Neural crest cell (in vitro differentiated cells): ENCODE data around the gene NTPCR. TPM values are rescaled to one million over a fixed set of nuclear protein-coding genes. Genes with fewer than 3 reads are reported as not detected.

Experiments
- DNase-seq: peaks from one replicate; pipeline ENCODE4 v3.0.0; 2021; ENCODE audit warnings: low read depth, mixed read lengths, low spot score
- H3K27ac Mint-ChIP-seq: one replicate; pipeline ENCODE4 v1.8.0; 2021; ENCODE audit warnings: mild to moderate bottlenecking, mixed read lengths; ENCODE audit not compliant: unreplicated experiment
- H3K27me3 Mint-ChIP-seq: 2 replicates; pipeline ENCODE4 v1.8.0; 2021; ENCODE audit warnings: low read depth, mild to moderate bottlenecking, mixed read lengths
- H3K36me3 Mint-ChIP-seq: 2 replicates; pipeline ENCODE4 v1.8.0; 2021; ENCODE audit warnings: low read depth, mild to moderate bottlenecking, mixed read lengths
- H3K4me1 Mint-ChIP-seq: 2 replicates; pipeline ENCODE4 v1.8.0; 2021; ENCODE audit warnings: mixed read lengths
- H3K4me3 Mint-ChIP-seq: one replicate; pipeline ENCODE4 v1.8.0; 2021; ENCODE audit warnings: mild to moderate bottlenecking, mixed read lengths
- H3K9me3 Mint-ChIP-seq: 2 replicates; pipeline ENCODE4 v1.8.0; 2021; ENCODE audit warnings: mixed read lengths
- CTCF ChIP-seq: fragments of 200-600 bp; sonication (generic); conservative IDR thresholded peaks from 2 replicates; pipeline ENCODE4 v1.5.0; 2021; ENCODE audit warnings: antibody characterized with exemption, mild to moderate bottlenecking
- total RNA-seq: library from RNA; stranded (reverse); gene quantifications from 2 replicates; pipeline ENCODE4 v1.2.1, GENCODE V29; 2021

The NTPCR gene
- total RNA-seq, 1 donor from 2014 or later: 55.5 TPM

GRCh38 chr1:232984577-232985425, 34.4 kb downstream of the NTPCR start:
- TF ChIP-seq CTCF: no peak
- peak overlapping the region; percentile 45 for H3K4me3 Mint-ChIP-seq
- H3K9me3 Mint-ChIP-seq: peaks cover 3% of the 10 kb centered on the region
- peak overlapping the region; percentile 98 for H3K27ac Mint-ChIP-seq
- DNase-seq: peak; percentile 36
- peaks cover 11% of the 10 kb centered on the region for H3K36me3 Mint-ChIP-seq
- no peaks in the 10 kb centered on the region for H3K27me3 Mint-ChIP-seq
- peaks cover 26% of the 10 kb centered on the region for H3K4me1 Mint-ChIP-seq

- Mint-ChIP-seq H3K4me3 (no peak overlapping the region), H3K36me3 (peaks cover 6% of the 10 kb centered on the region), H3K4me1 (peaks cover 20% of the 10 kb centered on the region), H3K9me3 (peaks cover 3% of the 10 kb centered on the region), H3K27ac (no peak overlapping the region), H3K27me3 (no peaks in the 10 kb centered on the region)
- no peak for TF ChIP-seq CTCF
- no peak for DNase-seq
Observed at GRCh38 chr1:232985882-232986526, 35.6 kb downstream of the NTPCR start.

DNA sequence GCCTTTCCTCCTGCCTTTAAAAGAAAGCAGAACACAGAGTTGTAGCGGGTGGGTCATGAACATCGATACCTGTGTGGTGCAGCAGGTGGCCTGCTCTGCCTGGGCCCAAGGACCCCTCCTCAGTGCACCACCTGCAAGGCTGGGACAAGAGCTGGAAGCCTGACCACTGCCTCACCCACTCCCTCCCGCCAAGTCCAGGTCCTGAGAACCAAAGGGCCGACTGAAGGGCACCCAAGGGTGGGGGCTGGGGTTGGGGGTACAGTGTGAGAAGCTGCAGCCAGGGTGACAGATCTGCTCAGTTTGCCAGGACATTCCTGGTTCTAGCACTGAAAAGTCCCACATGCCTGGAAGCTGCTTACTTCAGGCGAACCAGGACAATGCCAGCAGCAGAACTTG, 36.1 kb downstream of the NTPCR start:
- no peak for TF ChIP-seq CTCF
- Mint-ChIP-seq H3K27ac (no peak overlapping the region), H3K4me1 (peaks cover 18% of the 10 kb centered on the region), H3K27me3 (no peaks in the 10 kb centered on the region), H3K4me3 (no peak overlapping the region), H3K36me3 (peaks cover 10% of the 10 kb centered on the region), H3K9me3 (peaks cover 3% of the 10 kb centered on the region)
- DNase-seq: no peak

GRCh38 chr1:232987046-232987773, 36.8 kb downstream of the NTPCR start:
- DNase-seq: no peak
- Mint-ChIP-seq H3K4me1 (peaks cover 18% of the 10 kb centered on the region), H3K27me3 (no peaks in the 10 kb centered on the region), H3K27ac (no peak overlapping the region), H3K9me3 (peaks cover 3% of the 10 kb centered on the region), H3K4me3 (no peak overlapping the region), H3K36me3 (peaks cover 17% of the 10 kb centered on the region)
- TF ChIP-seq CTCF: no peak

DNA sequence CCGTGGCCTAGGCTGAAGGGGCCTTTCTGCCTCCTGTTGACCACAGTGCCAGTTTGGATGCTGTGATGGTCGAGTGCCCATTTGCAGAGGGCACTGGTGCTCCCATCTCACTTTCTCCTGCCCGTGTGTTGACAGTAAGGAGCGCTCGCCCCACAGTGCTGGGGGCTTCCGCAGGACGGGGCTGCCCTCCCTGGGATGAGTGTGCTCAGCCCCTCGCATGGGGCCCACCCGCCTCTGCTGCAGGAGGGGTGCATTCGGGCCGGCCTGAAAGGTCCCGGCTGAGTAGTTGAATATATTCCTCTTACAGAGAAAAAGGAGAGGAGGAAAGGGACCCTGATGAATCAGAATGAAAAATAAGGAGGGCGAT, 37.3 kb downstream of the NTPCR start:
- Mint-ChIP-seq H3K27ac (no peak overlapping the region), H3K4me3 (no peak overlapping the region), H3K9me3 (peaks cover 4% of the 10 kb centered on the region), H3K36me3 (peaks cover 22% of the 10 kb centered on the region), H3K4me1 (peaks cover 18% of the 10 kb centered on the region), H3K27me3 (no peaks in the 10 kb centered on the region)
- DNase-seq: no peak
- TF ChIP-seq CTCF: no peak
